GM12878 (cell line): ENCODE measurements around the gene OR6K3. TPM values are rescaled to one million over a fixed set of nuclear protein-coding genes. Genes with fewer than 3 reads are reported as not detected.

ENCODE experiments used
- ATAC-seq: fragments of 200-7000 bp; cut with Tn5 transposase; 3 replicates; pipeline ENCODE4 v1.9.1; 2020; ENCODE audit warnings: mild to moderate bottlenecking, moderate library complexity
- BruUV-seq: library from RNA; stranded (reverse); fragments of 400-500 nt; replicated peaks from 2 replicates; lab custom pipeline; 2021; lab: Mats Ljungman, UMichigan
- CTCF ChIA-PET: fragments of 300-600 bp; sonication (Branson Sonifier 250); formaldehyde crosslinking; extraction: SDS; loops from one replicate; lab custom pipeline; 2021; ENCODE audit warnings: inconsistent platforms; lab: Yijun Ruan, JAX
- POLR2A ChIA-PET: fragments of 350-600 bp; formaldehyde crosslinking; extraction: SDS; loops from one replicate; lab custom pipeline; 2021; ENCODE audit warnings: inconsistent platforms; lab: Charles Lee
- RAD21 ChIA-PET: fragments of 300-600 bp; sonication (Branson Sonifier 250); formaldehyde crosslinking; loops from one replicate; lab custom pipeline; 2023; ENCODE audit warnings: antibody characterized with exemption; ENCODE audit not compliant: unreplicated experiment; lab: Charles Lee
- SMC1A ChIA-PET: fragments of 300-600 bp; sonication (Branson Sonifier 250); formaldehyde crosslinking; loops from one replicate; lab custom pipeline; 2023; ENCODE audit not compliant: unreplicated experiment, uncharacterized antibody; lab: Charles Lee
- DNase-seq: peaks from one replicate; pipeline ENCODE4 v3.0.0-alpha.2; 2011; ENCODE audit warnings: low read depth, low spot score
- FAIRE-seq: peaks from 3 replicates; lab custom pipeline; 2011; peaks lifted over from hg19 to GRCh38; lab: Jason Lieb, UNC
- H2AFZ ChIP-seq: 2 replicates; pipeline ENCODE4 v1.6.0; 2011; ENCODE audit warnings: low read depth, low read length, control low read depth; ENCODE audit not compliant: control insufficient read depth
- H3K27ac ChIP-seq: 2 replicates; pipeline ENCODE4 v1.5.1; 2011; ENCODE audit warnings: control low read depth; ENCODE audit not compliant: control insufficient read depth, insufficient read depth
- H3K27me3 ChIP-seq, 2 experiments: replicated peaks in 1 of 2; 2 replicates each; pipeline versions ENCODE4 v1.6.0 to v1.6.1; 2011; ENCODE audit warnings: low read length in 1 of 2; ENCODE audit not compliant: control insufficient read depth in 2 of 2, insufficient read depth in 2 of 2
- H3K36me3 ChIP-seq, 2 experiments: 2 replicates each; pipeline ENCODE4 v1.5.1; 2011; ENCODE audit warnings: low read length in 1 of 2; ENCODE audit not compliant: control insufficient read depth in 2 of 2, insufficient read depth in 2 of 2
- H3K4me1 ChIP-seq: 2 replicates; pipeline ENCODE4 v1.6.1; 2011; ENCODE audit warnings: mild to moderate bottlenecking, low read length, moderate library complexity, mixed read lengths; ENCODE audit not compliant: control insufficient read depth, insufficient read depth
- H3K4me2 ChIP-seq: 2 replicates; pipeline ENCODE4 v1.6.0; 2011; ENCODE audit warnings: control low read depth; ENCODE audit not compliant: control insufficient read depth, insufficient read depth
- H3K4me3 ChIP-seq: fragments of 200-600 bp; sonication (generic); 2 replicates; pipeline ENCODE4 v1.5.1; 2016
- H3K79me2 ChIP-seq: 2 replicates; pipeline ENCODE4 v1.6.0; 2011; ENCODE audit warnings: low read length; ENCODE audit not compliant: control insufficient read depth, insufficient read depth
- H3K9ac ChIP-seq: 2 replicates; pipeline ENCODE4 v1.8.0; 2011; ENCODE audit warnings: low read length, control low read depth, mixed read lengths; ENCODE audit not compliant: control insufficient read depth, insufficient read depth
- H3K9me3 ChIP-seq: replicated peaks from 3 replicates; pipeline ENCODE4 v1.5.1; 2011; ENCODE audit warnings: mild to moderate bottlenecking, low read length; ENCODE audit not compliant: control insufficient read depth, insufficient read depth
- H4K20me1 ChIP-seq: 2 replicates; pipeline ENCODE4 v1.6.0; 2011; ENCODE audit not compliant: control insufficient read depth, insufficient read depth
- E2F8 ChIP-seq: fragments of 450-650 bp; IDR thresholded peaks from 2 replicates; pipeline ENCODE4 v1.6.1; 2018; ENCODE audit warnings: mild to moderate bottlenecking, low read depth, moderate library complexity; ENCODE audit not compliant: partially characterized antibody
- KAT2A ChIP-seq: conservative IDR thresholded peaks from 2 replicates; pipeline ENCODE4 v1.6.1; 2011; ENCODE audit warnings: low read depth, low read length; ENCODE audit not compliant: control insufficient read depth
- MXI1 ChIP-seq: fragments of 150-350 bp; IDR thresholded peaks from 2 replicates; pipeline ENCODE4 v1.6.1; 2011; ENCODE audit warnings: low read depth, mild to moderate bottlenecking, inconsistent platforms, low read length, improper control_type of control experiment
- NR2C1 ChIP-seq: fragments of 450-650 bp; IDR thresholded peaks from 2 replicates; pipeline ENCODE4 v1.6.1; 2017; ENCODE audit warnings: antibody characterized with exemption, mild to moderate bottlenecking, moderate library complexity
- WGBS: methylation state at CpG from one replicate; pipeline ENCODE4 v1.1.6; 2016; ENCODE audit warnings: low lambda C conversion rate; ENCODE audit not compliant: insufficient replicate concordance, insufficient coverage; ENCODE audit errors: missing lambda C conversion rate; 5-methylcytosine and 5-hydroxymethylcytosine counted together
- in situ Hi-C: fragments of 300-500 bp; cut with MboI; formaldehyde crosslinking; loops from 9 replicates; pipeline ENCODE4 v1.14.3; 2018; ENCODE audit warnings: mixed read lengths
- intact Hi-C: fragments of 100-400 bp; cut with micrococcal nuclease; formaldehyde crosslinking; loops from one replicate; pipeline ENCODE4 v1.14.2; 2022; ENCODE audit not compliant: unreplicated experiment
- polyA plus RNA-seq, 11 experiments: library from polyadenylated mRNA; depleted of rRNA in 4 of 11; unstranded in 6 of 11; stranded (reverse) in 5 of 11; fragments of >200 nt; fragmentation: Nextera tagmentation in 4 of 11; fragmentation: Illumina TruSeq in 1 of 11; extraction: Ambion mirVana in 4 of 11; extraction: Trizol in 1 of 11; gene quantifications; 1 replicate in 1 of 11; 2 replicates in 10 of 11; pipeline versions ENCODE4 v1.2.1 to v1.2.3, GENCODE V29; 2011 to 2016; ENCODE audit warnings: inconsistent platforms in 2 of 11, missing spikeins in 2 of 11, low read depth in 1 of 11
- total RNA-seq, 4 experiments: library from RNA; depleted of rRNA in 3 of 4; stranded (reverse); fragments of >200 nt in 3 of 4; fragmentation: Illumina TruSeq in 1 of 4; extraction: Trizol in 1 of 4; gene quantifications; 2 replicates each; pipeline versions ENCODE4 v1.2.1 to v1.2.3, GENCODE V29; 2013 to 2021
- TF ChIP-seq, protein P1 (sequence below): IDR thresholded peaks from 2 replicates; pipeline ENCODE4 v1.6.1; 2011; ENCODE audit warnings: borderline replicate concordance, low read depth, mild to moderate bottlenecking, moderate library complexity, mixed read lengths, low read length; ENCODE audit not compliant: insufficient read depth; ENCODE audit errors: extremely low read length

The OR6K3 gene
- total and polyA plus RNA-seq, 10 of the 15 experiments (the other 5 are each of a cell fraction or from before 2014, with no cell fraction given), result not detected

- DNase-seq, result no peak
- 61% methylated on average over 2 of the region's 2 CpGs for WGBS
- H3K36me3 ChIP-seq, result no peaks in the 10 kb centered on the region
- no peaks in the 10 kb centered on the region for H3K79me2 ChIP-seq
- TF ChIP-seq MXI1 (no peak), E2F8 (no peak), KAT2A (no peak), NR2C1 (no peak)
- TF ChIP-seq, protein P1, sequence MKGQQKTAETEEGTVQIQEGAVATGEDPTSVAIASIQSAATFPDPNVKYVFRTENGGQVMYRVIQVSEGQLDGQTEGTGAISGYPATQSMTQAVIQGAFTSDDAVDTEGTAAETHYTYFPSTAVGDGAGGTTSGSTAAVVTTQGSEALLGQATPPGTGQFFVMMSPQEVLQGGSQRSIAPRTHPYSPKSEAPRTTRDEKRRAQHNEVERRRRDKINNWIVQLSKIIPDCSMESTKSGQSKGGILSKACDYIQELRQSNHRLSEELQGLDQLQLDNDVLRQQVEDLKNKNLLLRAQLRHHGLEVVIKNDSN, result no peak
- TF ChIP-seq, all 136 proteins: peak for 0
- SMC1A ChIA-PET, result interaction anchor here (0.6 kb wide), 1 partner anchor 67 kb away, joined by 3 read pairs; no protein-coding TSS in a partner anchor
- no peak within 1 kb of the TSS for H3K4me3 ChIP-seq
- no peak within 1 kb of the TSS for H3K4me2 ChIP-seq
- FAIRE-seq (no peak), ATAC-seq (no peak)
- no peak within 1 kb of the TSS for H3K27ac ChIP-seq
- no TSS peak for BruUV-seq
- in situ Hi-C loops (no loop called here), intact Hi-C loops (no loop called here)
- H3K9me3 ChIP-seq, result no peaks in the 10 kb centered on the region
- no peaks in the 10 kb centered on the region for H3K4me1 ChIP-seq
- H3K9ac ChIP-seq, result no peak within 1 kb of the TSS
- CTCF ChIA-PET, result no interaction called here
- no peaks in the 10 kb centered on the region for H4K20me1 ChIP-seq
- H3K27me3 ChIP-seq, result 0 out of 4 replicates have a peak, but pooled peaks cover 0 to 1% of the 10 kb centered on the region in 2 experiments
- RAD21 ChIA-PET, result no interaction called here
- H2AFZ ChIP-seq, result no peak within 1 kb of the TSS
- POLR2A ChIA-PET, result no interaction called here
Observed at GRCh38 chr1:158754420-158754819, 33.9 kb upstream of the OR6K3 start, which contains the start of gene OR6K6. Gene OR6K6, plus strand, starts transcription at chr1:158754720. Its CDS starts 168 bp downstream, at chr1:158754888.
